Upper lobe of right lung (tissue), 1 donor: ENCODE results near the gene ENO3. TPM values are rescaled to one million over a fixed set of nuclear protein-coding genes. Genes with fewer than 3 reads are reported as not detected.
"Not testable (repeated sequence)": the region's sequence is repeated elsewhere in the genome, so short reads cannot be mapped to it uniquely, and the experiment has no call there.

Experiments used
- ATAC-seq: fragments of 200-7000 bp; cut with Tn5 transposase; one replicate; pipeline ENCODE4 v1.9.1; 2020; ENCODE audit warnings: mild to moderate bottlenecking, moderate library complexity
- DNase-seq: peaks from one replicate; pipeline ENCODE4 v3.0.0-alpha.2; 2020
- H3K27ac ChIP-seq: fragments of 200-600 bp; one replicate; pipeline ENCODE4 v1.8.0; 2022
- H3K27me3 ChIP-seq: fragments of 200-600 bp; one replicate; pipeline ENCODE4 v1.8.0; 2022; ENCODE audit warnings: mild to moderate bottlenecking
- H3K36me3 ChIP-seq: fragments of 200-600 bp; one replicate; pipeline ENCODE4 v1.8.0; 2022
- H3K4me1 ChIP-seq: fragments of 200-600 bp; one replicate; pipeline ENCODE4 v1.8.0; 2022
- H3K4me3 ChIP-seq: fragments of 200-600 bp; one replicate; pipeline ENCODE4 v1.8.0; 2022; ENCODE audit warnings: mild to moderate bottlenecking
- H3K9me3 ChIP-seq: fragments of 200-600 bp; one replicate; pipeline ENCODE4 v1.8.0; 2022
- intact Hi-C: fragments of 100-400 bp; cut with DNase I; formaldehyde crosslinking; loops from one replicate; pipeline ENCODE4 v1.11.0; 2022
- total RNA-seq: library from RNA; stranded (reverse); fragmentation: NEBNext Ultra II Directional; extraction: Animal tissue kit (Norgen Biotek cat#: 25700); gene quantifications from one replicate; pipeline ENCODE4 v1.2.1, GENCODE V29; 2021
- TF ChIP-seq, protein P1 (sequence below): fragments of 200-600 bp; IDR thresholded peaks from one replicate; pipeline ENCODE4 v1.8.0; 2022; ENCODE audit warnings: antibody characterized with exemption
- donor health status: DM: no; HTN: yes; CAD: no; lungs with severe emphysema.

Gene ENO3
- total RNA-seq, 1 donor from 2014 or later: 8.6 TPM

DNA sequence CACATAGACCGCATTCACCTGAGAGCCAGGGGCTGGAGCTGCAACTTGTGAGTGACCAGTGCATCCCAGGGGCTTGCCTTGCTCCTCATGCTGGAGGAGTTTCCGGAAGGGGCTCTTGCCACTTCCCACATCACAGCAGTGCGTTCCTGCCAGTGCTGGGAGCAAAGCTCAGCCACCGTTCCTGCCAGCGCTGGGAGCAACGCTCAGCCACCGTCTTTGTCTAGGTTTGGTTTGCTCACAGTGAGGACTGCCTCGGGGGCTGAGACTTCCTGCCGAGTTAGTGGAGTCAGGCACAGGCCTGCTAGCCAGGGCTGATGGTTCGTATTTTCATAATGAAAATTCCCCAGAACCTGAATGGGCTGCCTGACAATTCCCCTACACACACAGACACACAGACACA is 42.6 kb upstream of the ENO3 start:
- Histone ChIP-seq H3K4me3 (no peak overlapping the region), H3K27me3 (no peaks in the 10 kb centered on the region), H3K4me1 (peaks cover 5% of the 10 kb centered on the region), H3K9me3 (no peaks in the 10 kb centered on the region), H3K27ac (peak overlapping the region; percentile 55), H3K36me3 (no peaks in the 10 kb centered on the region)
- intact Hi-C loops: loop anchor here (10.0 kb wide), 1 partner anchor 156 kb away; no protein-coding TSS in a partner anchor
- ATAC-seq: no peak
- TF ChIP-seq, protein P1, sequence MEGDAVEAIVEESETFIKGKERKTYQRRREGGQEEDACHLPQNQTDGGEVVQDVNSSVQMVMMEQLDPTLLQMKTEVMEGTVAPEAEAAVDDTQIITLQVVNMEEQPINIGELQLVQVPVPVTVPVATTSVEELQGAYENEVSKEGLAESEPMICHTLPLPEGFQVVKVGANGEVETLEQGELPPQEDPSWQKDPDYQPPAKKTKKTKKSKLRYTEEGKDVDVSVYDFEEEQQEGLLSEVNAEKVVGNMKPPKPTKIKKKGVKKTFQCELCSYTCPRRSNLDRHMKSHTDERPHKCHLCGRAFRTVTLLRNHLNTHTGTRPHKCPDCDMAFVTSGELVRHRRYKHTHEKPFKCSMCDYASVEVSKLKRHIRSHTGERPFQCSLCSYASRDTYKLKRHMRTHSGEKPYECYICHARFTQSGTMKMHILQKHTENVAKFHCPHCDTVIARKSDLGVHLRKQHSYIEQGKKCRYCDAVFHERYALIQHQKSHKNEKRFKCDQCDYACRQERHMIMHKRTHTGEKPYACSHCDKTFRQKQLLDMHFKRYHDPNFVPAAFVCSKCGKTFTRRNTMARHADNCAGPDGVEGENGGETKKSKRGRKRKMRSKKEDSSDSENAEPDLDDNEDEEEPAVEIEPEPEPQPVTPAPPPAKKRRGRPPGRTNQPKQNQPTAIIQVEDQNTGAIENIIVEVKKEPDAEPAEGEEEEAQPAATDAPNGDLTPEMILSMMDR: no peak
- no peak for DNase-seq

DNA sequence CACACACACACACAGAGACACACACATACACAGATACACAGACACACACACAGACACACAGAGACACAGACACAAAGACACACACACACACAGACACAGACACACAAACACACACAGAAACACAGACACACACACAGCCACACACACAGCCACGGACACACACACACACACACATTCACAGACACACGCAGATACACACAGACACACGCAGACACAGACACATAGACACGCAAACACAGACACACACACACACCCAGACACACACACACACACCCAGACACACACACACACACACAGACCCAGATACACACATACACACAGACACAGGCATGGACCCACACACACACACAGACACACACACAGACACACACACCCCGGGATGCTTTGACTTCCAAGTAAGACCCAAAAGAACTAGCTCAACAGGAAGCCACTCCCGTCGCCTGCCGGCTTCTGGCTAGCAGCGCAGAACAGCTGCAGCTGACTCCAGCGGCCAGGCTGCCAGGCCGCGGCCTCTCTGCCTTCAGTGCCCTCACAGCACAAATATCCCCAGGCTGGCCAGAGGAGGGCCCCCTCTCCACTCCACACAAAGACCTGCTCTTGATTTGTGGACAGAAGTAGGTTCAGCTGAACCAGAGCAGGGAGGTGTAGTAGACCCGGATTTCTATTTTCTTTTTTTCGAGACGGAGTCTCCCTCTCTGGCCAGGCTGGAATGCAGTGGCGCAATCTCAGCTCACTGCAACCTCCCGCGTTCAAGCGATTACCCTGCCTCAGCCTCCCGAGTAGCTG is 42.0 kb upstream of the ENO3 start:
- Histone ChIP-seq H3K27ac (peak overlapping the region; percentile 81), H3K36me3 (no peaks in the 10 kb centered on the region), H3K27me3 (no peaks in the 10 kb centered on the region), H3K4me1 (peaks cover 5% of the 10 kb centered on the region), H3K4me3 (no peak overlapping the region), H3K9me3 (no peaks in the 10 kb centered on the region)
- ATAC-seq (peak; percentile 99), DNase-seq (peak; percentile 93)
- TF ChIP-seq, protein P1: peak; percentile 95
- intact Hi-C loops: loop anchor here (10.0 kb wide), 1 partner anchor 156 kb away; no protein-coding TSS in a partner anchor

DNA sequence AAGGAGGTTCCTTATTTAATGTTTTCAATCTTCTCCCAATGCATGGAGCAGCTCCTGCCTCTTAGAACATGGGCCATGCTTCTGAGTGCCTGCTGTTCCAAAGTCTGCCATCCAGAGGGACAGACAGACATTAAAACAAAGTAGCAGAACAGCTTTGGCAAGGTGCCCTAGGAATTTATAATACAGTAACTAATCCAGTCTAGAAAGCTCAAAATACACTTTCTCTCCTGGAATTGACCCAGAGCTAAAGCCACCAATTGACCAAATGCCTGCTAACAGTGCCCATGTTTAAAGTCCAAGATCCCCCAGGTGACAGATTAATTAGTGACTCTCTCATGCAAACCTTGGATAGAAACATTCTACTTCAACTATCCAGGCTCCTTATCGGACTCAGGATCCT is 36.9 kb upstream of the ENO3 start:
- Histone ChIP-seq H3K27ac (no peak overlapping the region), H3K4me1 (peaks cover 5% of the 10 kb centered on the region), H3K36me3 (no peaks in the 10 kb centered on the region), H3K4me3 (no peak overlapping the region), H3K27me3 (no peaks in the 10 kb centered on the region), H3K9me3 (no peaks in the 10 kb centered on the region)
- ATAC-seq: no peak
- TF ChIP-seq, protein P1: no peak
- no peak for DNase-seq
- intact Hi-C loops: no loop called here

DNA sequence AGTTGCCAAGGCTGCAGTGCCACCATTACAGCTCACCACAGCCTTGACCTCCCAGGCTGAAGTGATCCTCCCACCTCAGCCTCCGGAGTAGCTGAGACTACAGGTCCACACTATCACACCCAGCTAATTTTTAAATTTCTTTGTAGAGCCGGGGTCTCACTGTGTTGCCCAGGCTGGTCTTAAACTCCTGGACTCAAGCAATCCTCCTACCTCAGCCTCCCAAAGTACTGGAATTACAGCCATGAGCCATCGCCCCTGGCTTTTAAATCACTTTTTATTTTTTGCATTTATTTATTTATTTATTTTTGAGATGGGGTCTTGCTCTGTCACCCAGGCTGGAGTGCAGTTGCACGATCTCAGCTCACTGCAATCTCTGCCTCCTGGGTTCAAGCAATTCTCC is 36.4 kb upstream of the ENO3 start:
- intact Hi-C loops, H3K9me3 ChIP-seq, DNase-seq, H3K27ac ChIP-seq, H3K36me3 ChIP-seq, H3K4me1 ChIP-seq, H3K27me3 ChIP-seq, ATAC-seq, H3K4me3 ChIP-seq: not testable (repeated sequence)

DNA sequence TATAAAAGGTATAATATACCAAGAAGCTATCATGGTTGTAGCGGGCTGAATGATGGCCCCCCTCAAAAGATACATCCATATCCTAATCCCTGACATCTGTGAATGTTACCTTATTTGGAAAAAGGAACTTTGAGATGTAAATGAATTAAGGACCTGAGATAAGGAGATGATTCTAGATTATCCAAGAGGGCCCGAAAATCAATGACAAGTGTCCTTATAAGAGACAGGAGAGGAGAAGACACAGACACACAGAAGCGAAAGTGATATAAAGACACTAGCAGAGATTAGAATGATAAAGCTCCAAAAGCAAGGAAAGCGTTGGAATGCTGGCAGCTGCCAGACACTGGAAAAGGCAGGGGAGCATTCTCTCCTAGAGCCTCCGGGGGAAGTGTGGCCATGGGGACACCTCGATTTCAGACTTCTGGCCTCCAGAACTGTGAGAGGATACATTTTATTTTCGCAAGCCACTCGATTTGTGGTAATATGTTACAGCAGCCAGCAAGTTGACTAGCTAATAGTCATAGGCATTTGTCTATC is 31.3 kb upstream of the ENO3 start:
- Histone ChIP-seq H3K4me1 (no peaks in the 10 kb centered on the region), H3K27ac (no peak overlapping the region), H3K9me3 (no peaks in the 10 kb centered on the region), H3K27me3 (no peaks in the 10 kb centered on the region), H3K36me3 (no peaks in the 10 kb centered on the region), H3K4me3 (no peak overlapping the region)
- DNase-seq: no peak
- intact Hi-C loops: no loop called here
- TF ChIP-seq, protein P1: no peak
- ATAC-seq: no peak

DNA sequence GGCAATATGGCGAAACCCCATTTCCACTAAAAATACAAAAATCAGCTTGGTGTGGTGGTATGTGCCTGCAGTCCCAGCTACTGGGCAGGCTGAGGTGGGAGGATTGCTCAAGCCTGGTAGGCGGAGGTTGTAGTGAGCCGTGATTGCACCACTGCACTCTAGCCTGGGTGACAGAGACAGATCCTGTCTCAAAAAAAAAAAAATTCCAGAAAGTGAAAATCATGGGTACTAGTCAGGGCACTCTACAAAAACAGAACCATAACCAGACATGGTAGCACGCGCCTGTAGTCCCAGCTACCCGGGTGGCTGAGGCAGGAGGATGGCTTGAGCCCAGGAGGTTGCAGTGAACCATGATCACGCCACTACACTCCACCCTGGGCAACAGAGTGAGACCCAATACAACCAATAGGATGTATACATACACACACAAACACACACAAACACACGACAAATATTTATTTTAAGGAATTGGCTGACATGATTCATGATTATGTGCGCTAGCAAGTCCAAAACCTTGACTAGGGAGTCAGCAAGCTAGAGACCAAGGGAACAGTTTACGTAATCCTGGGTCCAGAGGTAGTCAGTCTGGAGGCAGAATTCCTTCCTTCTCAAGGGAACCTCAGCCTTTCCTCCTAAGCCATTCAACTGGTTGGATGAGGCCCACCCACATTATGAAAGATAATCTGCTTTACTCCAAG is 30.4 kb upstream of the ENO3 start:
- Histone ChIP-seq H3K9me3 (no peaks in the 10 kb centered on the region), H3K4me3 (no peak overlapping the region), H3K4me1 (no peaks in the 10 kb centered on the region), H3K27me3 (no peaks in the 10 kb centered on the region), H3K27ac (peak overlapping the region; percentile 2), H3K36me3 (no peaks in the 10 kb centered on the region)
- DNase-seq (peak; percentile 88), ATAC-seq (peak; percentile 94)
- intact Hi-C loops: no loop called here
- TF ChIP-seq, protein P1: no peak
